Mucosa of rectum (tissue), 2 donors: ENCODE results near the gene CLSTN1.

Source experiments
- H3K27ac ChIP-seq, 2 donors: one replicate each; pipeline ENCODE4 v1.7.0; 2013; ENCODE audit warnings: inconsistent platforms in 2 of 2, low read depth in 2 of 2, low read length in 2 of 2
- H3K27me3 ChIP-seq, 2 donors: one replicate each; pipeline ENCODE4 v1.7.0; 2013; ENCODE audit warnings: low read length in 2 of 2; ENCODE audit not compliant: control insufficient read depth in 2 of 2, insufficient read depth in 2 of 2
- H3K36me3 ChIP-seq, 2 donors: one replicate each; pipeline ENCODE4 v1.7.0; 2013; ENCODE audit warnings: low read length in 2 of 2; ENCODE audit not compliant: control insufficient read depth in 2 of 2, insufficient read depth in 2 of 2
- H3K4me1 ChIP-seq, 2 donors: one replicate each; pipeline ENCODE4 v1.7.0; 2013; ENCODE audit warnings: low read length in 2 of 2, mild to moderate bottlenecking in 1 of 2; ENCODE audit not compliant: control insufficient read depth in 2 of 2, insufficient read depth in 2 of 2
- H3K4me3 ChIP-seq, 2 donors: one replicate each; pipeline ENCODE4 v1.7.0; 2013; ENCODE audit warnings: low read length in 2 of 2
- H3K9ac ChIP-seq, 2 donors: one replicate each; pipeline ENCODE4 v1.7.0; 2013; ENCODE audit warnings: low read length in 2 of 2, low read depth in 1 of 2, mild to moderate bottlenecking in 1 of 2
- H3K9me3 ChIP-seq, 2 donors: one replicate each; pipeline ENCODE4 v1.7.0; 2013; ENCODE audit warnings: low read length in 2 of 2; ENCODE audit not compliant: control insufficient read depth in 2 of 2
- donor health status: healthy.
- donor health status: Normal muscosa, but diverticular disease.

Gene CLSTN1

GRCh38 chr1:9690440-9691107 is 133.2 kb downstream of the CLSTN1 start:
- no peaks in the 10 kb centered on the region for H3K9me3 ChIP-seq
- H3K4me1 ChIP-seq, result peaks cover 20 to 23% of the 10 kb centered on the region in 2 donors
- H3K4me3 ChIP-seq, result peak overlapping the region in 1 of 2 donors; percentile 45

DNA sequence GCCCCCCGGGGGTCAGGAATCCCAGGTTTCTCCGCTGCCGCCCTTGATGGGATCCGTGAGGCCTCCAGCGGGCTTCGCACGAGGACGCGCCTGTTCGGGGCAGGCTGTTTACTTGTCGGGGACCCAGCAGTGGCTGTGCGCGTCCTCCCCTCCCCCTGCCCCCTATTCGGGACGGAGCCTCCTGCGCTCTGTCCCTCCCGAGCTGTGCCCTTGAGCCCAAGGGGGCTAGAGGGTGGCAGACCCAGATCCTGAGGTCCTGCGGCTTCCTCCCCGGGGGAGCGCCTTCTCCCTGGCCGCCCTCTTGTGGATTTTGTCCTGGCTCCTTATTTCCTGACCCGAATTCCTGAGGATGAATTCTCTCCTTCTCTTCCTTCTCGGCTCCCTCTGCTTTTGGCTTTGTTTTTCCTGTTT is 133.8 kb downstream of the CLSTN1 start:
- peaks cover 0 to 14% of the 10 kb centered on the region in 2 donors for H3K27me3 ChIP-seq
- H3K9ac ChIP-seq, result peak overlapping the region; percentile 31 to 34
- peak overlapping the region; percentile 41 to 45 for H3K4me3 ChIP-seq
- H3K9me3 ChIP-seq, result no peaks in the 10 kb centered on the region
- peaks cover 20 to 23% of the 10 kb centered on the region in 2 donors for H3K4me1 ChIP-seq
- no peak overlapping the region for H3K27ac ChIP-seq
- no peaks in the 10 kb centered on the region for H3K36me3 ChIP-seq

More at GRCh38 chr1:9690440-9691107, 133.2 kb downstream of the CLSTN1 start:
- Histone ChIP-seq H3K27ac (no peak overlapping the region), H3K9ac (no peak overlapping the region), H3K27me3 (peaks cover 0 to 14% of the 10 kb centered on the region in 2 donors), H3K36me3 (no peaks in the 10 kb centered on the region)

- peaks cover 0 to 14% of the 10 kb centered on the region in 2 donors for H3K27me3 ChIP-seq
- H3K27ac ChIP-seq, result peak overlapping the region in 1 of 2 donors; percentile 4
- H3K4me3 ChIP-seq, result peak overlapping the region; percentile 51 to 70
- peaks cover 20 to 23% of the 10 kb centered on the region in 2 donors for H3K4me1 ChIP-seq
- H3K9ac ChIP-seq, result peak overlapping the region; percentile 46 to 47
- no peaks in the 10 kb centered on the region for H3K36me3 ChIP-seq
- no peaks in the 10 kb centered on the region for H3K9me3 ChIP-seq
Measured at GRCh38 chr1:9689011-9689706, 134.6 kb downstream of the CLSTN1 start.

- peak overlapping the region; percentile 51 to 70 for H3K4me3 ChIP-seq
- peaks cover 20 to 23% of the 10 kb centered on the region in 2 donors for H3K4me1 ChIP-seq
Measured at GRCh38 chr1:9688599-9688998, 135.2 kb downstream of the CLSTN1 start.

GRCh38 chr1:9687874-9688582 is 135.7 kb downstream of the CLSTN1 start:
- Histone ChIP-seq H3K27ac (no peak overlapping the region), H3K4me3 (peak overlapping the region; percentile 58 to 70), H3K27me3 (peaks cover 0 to 14% of the 10 kb centered on the region in 2 donors), H3K4me1 (peaks cover 20 to 23% of the 10 kb centered on the region in 2 donors), H3K9me3 (no peaks in the 10 kb centered on the region), H3K36me3 (no peaks in the 10 kb centered on the region), H3K9ac (peak overlapping the region in 1 of 2 donors; percentile 11)

More at GRCh38 chr1:9688599-9688998, 135.2 kb downstream of the CLSTN1 start:
- Histone ChIP-seq H3K27ac (peak overlapping the region in 1 of 2 donors; percentile 4), H3K9me3 (no peaks in the 10 kb centered on the region), H3K36me3 (no peaks in the 10 kb centered on the region), H3K27me3 (peaks cover 0 to 14% of the 10 kb centered on the region in 2 donors), H3K9ac (peak overlapping the region; percentile 46 to 47)

DNA sequence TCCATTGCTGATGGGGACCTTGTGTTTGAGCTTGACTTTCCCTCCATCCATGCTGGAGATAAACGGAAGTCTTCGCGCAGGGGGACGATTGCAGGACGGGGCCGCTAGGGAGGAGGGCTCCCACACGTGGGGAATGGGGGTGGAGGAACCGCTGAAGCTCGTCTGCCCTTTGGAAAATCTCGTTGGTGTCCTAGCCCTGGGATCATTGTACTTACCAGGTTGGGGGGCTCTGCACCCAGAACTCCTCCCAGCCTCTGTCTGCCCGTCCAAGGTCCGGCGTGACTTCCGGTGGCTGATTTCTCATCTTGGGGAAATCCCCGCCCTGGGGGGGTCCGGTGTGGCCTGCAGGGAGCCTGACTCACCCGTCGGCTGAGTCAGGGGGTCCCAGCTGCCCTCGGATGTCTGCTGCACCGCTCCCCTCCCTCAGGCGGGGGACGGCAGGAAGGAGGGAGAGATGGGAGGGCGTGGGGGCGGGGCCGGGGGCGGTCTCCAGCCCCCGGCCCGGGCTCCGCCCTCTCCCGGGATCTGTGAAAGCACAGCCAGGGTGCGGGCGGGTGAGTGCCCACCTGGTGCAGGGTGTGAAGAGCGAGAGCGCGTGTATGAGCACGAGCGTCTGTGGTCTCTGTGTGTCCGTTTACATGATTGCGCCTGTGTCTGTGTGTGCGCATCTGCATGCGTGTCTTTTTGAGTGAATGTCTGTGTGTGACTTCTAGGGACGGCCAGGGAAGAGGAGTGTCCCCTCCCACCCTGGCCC is 136.5 kb downstream of the CLSTN1 start:
- Histone ChIP-seq H3K4me1 (peaks cover 20 to 23% of the 10 kb centered on the region in 2 donors), H3K9me3 (no peaks in the 10 kb centered on the region), H3K27me3 (peaks cover 0 to 14% of the 10 kb centered on the region in 2 donors), H3K27ac (no peak overlapping the region), H3K36me3 (no peaks in the 10 kb centered on the region), H3K4me3 (peak overlapping the region; percentile 58 to 70), H3K9ac (peak overlapping the region in 1 of 2 donors; percentile 11)

- Histone ChIP-seq H3K9ac (no peak overlapping the region), H3K4me3 (no peak overlapping the region), H3K27ac (no peak overlapping the region), H3K4me1 (peaks cover 13 to 19% of the 10 kb centered on the region in 2 donors), H3K27me3 (peaks cover 0 to 9% of the 10 kb centered on the region in 2 donors), H3K9me3 (no peaks in the 10 kb centered on the region), H3K36me3 (no peaks in the 10 kb centered on the region)
Measured at GRCh38 chr1:9684801-9685200, 139.0 kb downstream of the CLSTN1 start.

- H3K9me3 ChIP-seq, result no peaks in the 10 kb centered on the region
- H3K27ac ChIP-seq, result no peak overlapping the region
- no peaks in the 10 kb centered on the region for H3K4me1 ChIP-seq
- H3K27me3 ChIP-seq, result no peaks in the 10 kb centered on the region
- H3K36me3 ChIP-seq, result no peaks in the 10 kb centered on the region
- H3K4me3 ChIP-seq, result no peak overlapping the region
- no peak overlapping the region for H3K9ac ChIP-seq
Measured at GRCh38 chr1:9680828-9681227, 142.9 kb downstream of the CLSTN1 start.

- no peak overlapping the region for H3K9ac ChIP-seq
- no peak overlapping the region for H3K4me3 ChIP-seq
- H3K27me3 ChIP-seq, result no peaks in the 10 kb centered on the region
- no peaks in the 10 kb centered on the region for H3K9me3 ChIP-seq
- H3K27ac ChIP-seq, result no peak overlapping the region
- no peaks in the 10 kb centered on the region for H3K36me3 ChIP-seq
- H3K4me1 ChIP-seq, result no peaks in the 10 kb centered on the region
Measured at GRCh38 chr1:9680091-9680490, 143.7 kb downstream of the CLSTN1 start.
